PC-3 (cell line): ENCODE data around the gene MRPL28.

Source experiments
- EZH2 ChIP-seq: fragments of 300-600 bp; sonication (generic); IDR thresholded peaks from one replicate; pipeline ENCODE4 v1.6.1; 2017; ENCODE audit warnings: antibody characterized with exemption, mild to moderate bottlenecking, low read length; ENCODE audit not compliant: unreplicated experiment
- EZH2phosphoT487 ChIP-seq: fragments of 300-600 bp; sonication (generic); IDR thresholded peaks from 2 replicates; pipeline ENCODE4 v1.6.1; 2018; ENCODE audit warnings: mild to moderate bottlenecking, antibody characterized with exemption, low read length, borderline replicate concordance
- TF ChIP-seq, protein P1 (sequence below): fragments of 300-600 bp; sonication (generic); conservative IDR thresholded peaks from 2 replicates; pipeline ENCODE4 v1.5.1; 2017; ENCODE audit warnings: antibody characterized with exemption, low read depth, mild to moderate bottlenecking, low read length

DNA sequence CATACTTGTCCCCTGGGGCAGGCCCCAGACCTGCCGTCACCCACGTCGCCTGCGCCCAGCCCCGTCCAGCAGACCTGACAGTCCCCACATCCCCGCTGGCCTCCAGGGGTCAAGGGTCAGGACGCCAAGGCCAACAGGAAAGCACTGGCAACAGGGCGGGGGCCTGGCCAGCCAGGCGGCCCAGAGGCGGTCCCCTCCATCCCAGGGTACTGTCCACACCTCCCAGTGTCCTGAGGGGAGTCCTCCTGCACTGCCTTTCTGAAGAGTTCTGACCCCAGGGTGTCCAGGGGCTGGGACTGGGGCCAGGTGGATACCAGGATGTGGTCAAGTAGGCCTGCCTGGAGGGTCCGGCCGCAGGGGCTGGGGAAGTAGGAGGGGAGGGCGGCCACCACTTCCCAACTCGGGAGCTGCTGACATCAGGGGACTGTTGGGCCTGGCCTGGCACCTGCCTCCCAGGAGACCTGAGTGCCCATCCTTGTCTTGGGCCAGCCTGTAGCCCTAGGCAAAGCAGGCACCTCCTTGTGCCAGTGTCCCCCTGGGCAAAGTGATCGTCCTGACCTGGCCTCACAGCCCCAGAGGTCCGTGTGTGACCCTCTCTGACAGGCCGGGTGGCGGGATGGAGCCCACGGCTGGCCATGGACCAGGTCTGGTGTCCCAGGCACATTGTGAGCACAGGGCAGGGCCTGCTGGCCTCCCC is 11.1 kb downstream of the MRPL28 start:
- TF ChIP-seq, protein P1, sequence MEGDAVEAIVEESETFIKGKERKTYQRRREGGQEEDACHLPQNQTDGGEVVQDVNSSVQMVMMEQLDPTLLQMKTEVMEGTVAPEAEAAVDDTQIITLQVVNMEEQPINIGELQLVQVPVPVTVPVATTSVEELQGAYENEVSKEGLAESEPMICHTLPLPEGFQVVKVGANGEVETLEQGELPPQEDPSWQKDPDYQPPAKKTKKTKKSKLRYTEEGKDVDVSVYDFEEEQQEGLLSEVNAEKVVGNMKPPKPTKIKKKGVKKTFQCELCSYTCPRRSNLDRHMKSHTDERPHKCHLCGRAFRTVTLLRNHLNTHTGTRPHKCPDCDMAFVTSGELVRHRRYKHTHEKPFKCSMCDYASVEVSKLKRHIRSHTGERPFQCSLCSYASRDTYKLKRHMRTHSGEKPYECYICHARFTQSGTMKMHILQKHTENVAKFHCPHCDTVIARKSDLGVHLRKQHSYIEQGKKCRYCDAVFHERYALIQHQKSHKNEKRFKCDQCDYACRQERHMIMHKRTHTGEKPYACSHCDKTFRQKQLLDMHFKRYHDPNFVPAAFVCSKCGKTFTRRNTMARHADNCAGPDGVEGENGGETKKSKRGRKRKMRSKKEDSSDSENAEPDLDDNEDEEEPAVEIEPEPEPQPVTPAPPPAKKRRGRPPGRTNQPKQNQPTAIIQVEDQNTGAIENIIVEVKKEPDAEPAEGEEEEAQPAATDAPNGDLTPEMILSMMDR = no peak
- TF ChIP-seq EZH2phosphoT487 = no peak
- no peak for TF ChIP-seq EZH2
